ENCODE data around the gene SKP2.

- TF ChIP-seq SP1 (IDR thresholded peaks at IDR 0.05) = no peak
- TF ChIP-seq CTBP1 (IDR thresholded peaks at IDR 0.05; ENCODE audit: borderline replicate concordance) = no peak
- TF ChIP-seq BHLHE40 (IDR thresholded peaks at IDR 0.05; ENCODE audit: borderline replicate concordance) = no peak
- TF ChIP-seq FOXA1 (IDR thresholded peaks at IDR 0.05) = no peak
Observed at GRCh38 chr5:36177154-36177553, 25.2 kb downstream of the SKP2 start.

All from HEK293T (cell line).